SK-N-SH (cell line): ENCODE data around the gene TTC39C. TPM values are rescaled to one million over a fixed set of nuclear protein-coding genes. Genes with fewer than 3 reads are reported as not detected.

Experiments
- CTCF ChIA-PET: fragments of 300-600, 350-600 bp; formaldehyde crosslinking; extraction: SDS; loops from one replicate; lab custom pipeline; 2021; lab: Yijun Ruan, JAX
- POLR2A ChIA-PET: fragments of 350-600 bp; sonication (Branson Sonifier 250); formaldehyde crosslinking; extraction: SDS; loops from one replicate; lab custom pipeline; 2020; ENCODE audit warnings: antibody characterized with exemption, inconsistent platforms; lab: Yijun Ruan, JAX
- DNase-seq: peaks from one replicate; pipeline ENCODE4 v3.0.0; 2012
- H2AFZ ChIP-seq: fragments of 200-600 bp; sonication (generic); 2 replicates; pipeline ENCODE4 v1.8.1; 2016; ENCODE audit warnings: antibody characterized with exemption, mild to moderate bottlenecking, low read depth
- H3F3A ChIP-seq: fragments of 200-600 bp; sonication (generic); replicated peaks from 2 replicates; pipeline ENCODE3; 2016; ENCODE audit warnings: antibody characterized with exemption, mild to moderate bottlenecking; ENCODE audit not compliant: insufficient read depth
- H3K27ac ChIP-seq, 2 experiments: fragments of 200-500 bp in 1 of 2; fragments of 200-600 bp in 1 of 2; sonication (Bioruptor generic) in 1 of 2; sonication (generic), shearing (Covaris generic) in 1 of 2; 2 replicates each; pipeline versions ENCODE4 v1.5.1 to v1.6.1; 2014 to 2016; ENCODE audit warnings: low read depth in 2 of 2, inconsistent platforms in 1 of 2, low read length in 1 of 2, mild to moderate bottlenecking in 1 of 2, mixed read lengths in 1 of 2
- H3K27me3 ChIP-seq: fragments of 200-600 bp; sonication (generic), shearing (Covaris generic); 2 replicates; pipeline ENCODE4 v1.6.1; 2016; ENCODE audit warnings: mixed run types; ENCODE audit not compliant: insufficient read depth
- H3K36me3 ChIP-seq, 2 experiments: fragments of 200-500 bp in 1 of 2; fragments of 200-600 bp in 1 of 2; sonication (Bioruptor generic) in 1 of 2; sonication (generic) in 1 of 2; replicated peaks in 1 of 2; 2 replicates each; pipeline versions ENCODE3 to v1.5.1; 2014 to 2016; ENCODE audit warnings: low read length in 1 of 2, mild to moderate bottlenecking in 1 of 2; ENCODE audit not compliant: insufficient read depth in 2 of 2, control insufficient read depth in 1 of 2
- H3K4me1 ChIP-seq, 2 experiments: fragments of 200-500 bp in 1 of 2; fragments of 200-600 bp in 1 of 2; sonication (Bioruptor generic) in 1 of 2; sonication (generic), shearing (Covaris generic) in 1 of 2; 2 replicates each; pipeline versions ENCODE4 v1.5.1 to v1.6.1; 2014 to 2016; ENCODE audit warnings: low read depth in 1 of 2, low read length in 1 of 2, mixed run types in 1 of 2; ENCODE audit not compliant: insufficient read depth in 2 of 2, control insufficient read depth in 1 of 2
- H3K4me2 ChIP-seq: fragments of 200-600 bp; sonication (generic), shearing (Covaris generic); 2 replicates; pipeline ENCODE4 v1.6.1; 2017; ENCODE audit warnings: mixed run types
- H3K4me3 ChIP-seq, 2 experiments: fragments of 200-500 bp in 1 of 2; fragments of 200-600 bp in 1 of 2; sonication (Bioruptor generic) in 1 of 2; sonication (generic), shearing (Covaris generic) in 1 of 2; 2 replicates each; pipeline versions ENCODE4 v1.5.1 to v1.8.1; 2014 to 2016; ENCODE audit warnings: low read depth in 2 of 2, inconsistent platforms in 1 of 2, low read length in 1 of 2, mild to moderate bottlenecking in 1 of 2, mixed read lengths in 1 of 2, moderate library complexity in 1 of 2
- H3K79me2 ChIP-seq: fragments of 200-600 bp; sonication (generic); 2 replicates; pipeline ENCODE4 v1.8.1; 2017; ENCODE audit warnings: mild to moderate bottlenecking; ENCODE audit not compliant: insufficient read depth
- H3K9ac ChIP-seq: fragments of 200-600 bp; sonication (generic); 2 replicates; pipeline ENCODE4 v1.6.1; 2017; ENCODE audit warnings: mixed run types
- H3K9me2 ChIP-seq: fragments of 200-600 bp; sonication (generic); 2 replicates; pipeline ENCODE4 v1.6.1; 2017; ENCODE audit warnings: mixed run types
- H3K9me3 ChIP-seq: fragments of 200-600 bp; sonication (generic); 2 replicates; pipeline ENCODE4 v1.6.1; 2017; ENCODE audit warnings: mixed run types, mild to moderate bottlenecking, moderate library complexity
- H4K20me1 ChIP-seq: fragments of 200-600 bp; sonication (generic); 2 replicates; pipeline ENCODE4 v1.6.1; 2017; ENCODE audit warnings: mild to moderate bottlenecking, mixed run types; ENCODE audit not compliant: insufficient read depth
- EP300 ChIP-seq, 2 experiments: IDR thresholded peaks; 2 replicates each; pipeline versions ENCODE4 v1.4.0 to v1.6.1; 2012; ENCODE audit warnings: borderline replicate concordance in 1 of 2, low read depth in 1 of 2, low read length in 1 of 2
- FOSL2 ChIP-seq: IDR thresholded peaks from 2 replicates; pipeline ENCODE4 v1.4.0; 2012; ENCODE audit warnings: low read depth, mild to moderate bottlenecking, moderate library complexity, borderline replicate concordance
- GATA2 ChIP-seq: sonication (generic); formaldehyde crosslinking; IDR thresholded peaks from 2 replicates; pipeline ENCODE4 v1.5.0; 2020; ENCODE audit warnings: mild to moderate bottlenecking, missing genetic modification reagents
- JUND ChIP-seq: IDR thresholded peaks from 2 replicates; pipeline ENCODE4 v1.4.0; 2012
- MEF2A ChIP-seq: IDR thresholded peaks from 2 replicates; pipeline ENCODE4 v1.4.0; 2012; ENCODE audit warnings: low read depth, borderline replicate concordance
- MXI1 ChIP-seq: IDR thresholded peaks from 2 replicates; pipeline ENCODE4 v1.6.1; 2012; ENCODE audit warnings: mild to moderate bottlenecking, low read depth, low read length, improper control_type of control experiment
- NRF1 ChIP-seq: IDR thresholded peaks from 2 replicates; pipeline ENCODE4 v1.6.1; 2012; ENCODE audit warnings: low read depth, mild to moderate bottlenecking, low read length
- RCOR1 ChIP-seq: fragments of 150-350 bp; IDR thresholded peaks from 2 replicates; pipeline ENCODE4 v1.6.1; 2017; ENCODE audit warnings: antibody characterized with exemption, low read length
- RFX5 ChIP-seq: IDR thresholded peaks from 2 replicates; pipeline ENCODE4 v1.6.1; 2012; ENCODE audit warnings: mild to moderate bottlenecking, improper control_type of control experiment, low read length
- RXRA ChIP-seq: IDR thresholded peaks from 2 replicates; pipeline ENCODE4 v1.4.0; 2012; ENCODE audit warnings: low read depth, mild to moderate bottlenecking, borderline replicate concordance
- SIN3A ChIP-seq: IDR thresholded peaks from 2 replicates; pipeline ENCODE4 v1.6.1; 2012; ENCODE audit warnings: low read depth, mild to moderate bottlenecking, low read length, moderate library complexity, borderline replicate concordance
- SMC3 ChIP-seq: IDR thresholded peaks from 2 replicates; pipeline ENCODE4 v1.6.1; 2012; ENCODE audit warnings: low read depth, low read length, improper control_type of control experiment
- TAF1 ChIP-seq: IDR thresholded peaks from 2 replicates; pipeline ENCODE4 v1.6.1; 2012; ENCODE audit warnings: low read depth, mild to moderate bottlenecking, low read length, moderate library complexity, borderline replicate concordance
- TCF12 ChIP-seq: IDR thresholded peaks from 2 replicates; pipeline ENCODE4 v1.4.0; 2012
- YY1 ChIP-seq: IDR thresholded peaks from 2 replicates; pipeline ENCODE4 v1.4.0; 2012; ENCODE audit warnings: low read depth, mild to moderate bottlenecking
- WGBS: methylation state at CpG from one replicate; pipeline ENCODE4 v1.1.6; 2017; ENCODE audit warnings: low lambda C conversion rate; 5-methylcytosine and 5-hydroxymethylcytosine counted together
- polyA plus RNA-seq, 3 experiments: library from polyadenylated mRNA; depleted of rRNA; stranded (reverse); fragments of >200 nt; gene quantifications; 2 replicates each; pipeline ENCODE4 v1.2.3, GENCODE V29; 2012
- TF ChIP-seq, protein P1 (sequence below): fragments of 150-350 bp; IDR thresholded peaks from 2 replicates; pipeline ENCODE4 v1.6.1; 2017; ENCODE audit warnings: antibody characterized with exemption, low read length, low read depth, borderline replicate concordance
- TF ChIP-seq, protein P2 (sequence below): IDR thresholded peaks from 2 replicates; pipeline ENCODE4 v1.4.0; 2012; ENCODE audit warnings: low read depth
- TF ChIP-seq, protein P3 (sequence below): fragments of 200-600 bp; sonication (generic); IDR thresholded peaks from 2 replicates; pipeline ENCODE4 v1.6.1; 2017; ENCODE audit warnings: antibody characterized with exemption, mild to moderate bottlenecking, moderate library complexity

The TTC39C gene
- polyA plus RNA-seq, 1 of the 3 experiments (the other 2 are of a cell fraction) = 8.6 TPM

DNA sequence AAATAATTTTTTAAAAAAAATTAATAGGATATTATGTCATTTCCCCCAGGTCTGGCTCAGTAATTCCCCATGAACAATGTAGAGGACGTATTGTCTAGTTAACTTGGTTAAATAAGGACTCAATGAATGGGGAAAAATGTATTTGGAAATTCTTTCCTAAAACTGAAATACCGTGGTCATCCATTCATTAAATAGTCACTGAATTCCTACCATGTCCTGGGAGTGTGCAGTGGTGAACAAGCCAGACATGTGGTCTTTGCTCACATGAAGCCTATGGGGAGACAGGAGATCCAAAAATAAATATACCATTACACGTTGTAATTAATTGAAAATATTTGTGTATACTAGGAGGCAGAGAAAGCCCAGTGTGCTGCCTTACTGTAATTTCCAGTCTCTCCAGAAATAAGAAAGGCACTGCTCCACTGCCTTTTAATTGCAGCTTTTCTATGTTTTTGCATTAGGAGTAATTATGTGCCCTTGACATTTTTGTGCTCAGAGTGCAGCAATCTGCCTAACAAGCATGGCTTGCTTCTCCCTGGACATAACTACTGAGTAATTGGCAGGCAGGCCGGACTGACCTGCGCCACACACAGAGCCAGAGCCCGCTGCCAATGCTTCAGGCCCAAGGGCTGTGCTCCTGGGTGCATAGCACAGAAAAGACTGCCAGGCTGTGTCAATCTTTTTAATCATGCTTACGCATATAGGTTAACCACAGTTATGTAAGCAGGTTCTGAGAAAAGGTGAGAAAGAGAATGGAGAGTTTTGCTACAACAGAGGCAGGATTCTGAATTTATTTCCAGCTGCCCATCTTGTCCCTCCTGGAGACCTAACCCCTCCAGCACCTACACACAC lies 22.2 kb upstream of the TTC39C start:
- 0 out of 2 replicates have a peak overlapping the region, but pooled peaks have one; percentile 15 for H3K4me2 ChIP-seq
- H2AFZ ChIP-seq = no peak overlapping the region
- ChIA-PET POLR2A (no interaction called here), CTCF (interaction anchor here (0.7 to 1.2 kb wide), 3 partner anchors 9 to 42 kb away, joined by 3 to 5 read pairs (median 3); no protein-coding TSS in a partner anchor)
- H3K9me2 ChIP-seq = no peaks in the 10 kb centered on the region
- H3K9me3 ChIP-seq = no peaks in the 10 kb centered on the region
- peak; percentile 50 for DNase-seq
- peaks cover 14% of the 10 kb centered on the region for H3F3A ChIP-seq
- H3K36me3 ChIP-seq = no peaks in the 10 kb centered on the region
- H3K27ac ChIP-seq = peak overlapping the region in 1 of 2 experiments; percentile 76; a peak in 2 of 4 replicates
- H3K27me3 ChIP-seq = no peaks in the 10 kb centered on the region
- TF ChIP-seq MXI1 (peak; percentile 63; the same call in 1 of the 2 replicates), RCOR1 (peak; percentile 47; the same call in 1 of the 2 replicates), SMC3 (no peak)
- no peak overlapping the region for H3K4me3 ChIP-seq
- no peak overlapping the region for H3K9ac ChIP-seq
- H3K79me2 ChIP-seq = no peaks in the 10 kb centered on the region
- H3K4me1 ChIP-seq = peaks cover 8 to 24% of the 10 kb centered on the region in 2 experiments; a peak in 3 of 4 replicates
- WGBS = 50% methylated on average over 5 of the region's 7 CpGs
- no peaks in the 10 kb centered on the region for H4K20me1 ChIP-seq

DNA sequence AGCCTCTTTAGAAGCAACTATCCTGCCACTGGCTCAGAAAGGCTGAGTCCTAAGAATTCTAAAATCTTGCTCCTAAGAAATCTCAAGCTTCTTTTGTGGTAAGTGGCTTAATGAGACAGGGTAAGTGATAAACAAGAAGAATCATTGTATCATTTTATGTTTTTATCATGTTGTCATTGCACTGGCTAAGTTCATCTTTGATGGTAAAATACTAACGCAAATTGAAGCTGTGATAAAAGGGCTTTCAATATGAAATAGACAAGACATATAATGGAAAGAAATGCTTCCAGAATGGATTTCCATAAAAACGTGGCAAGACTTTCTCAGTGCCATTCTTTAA lies 21.6 kb upstream of the TTC39C start:
- H3K36me3 ChIP-seq = no peaks in the 10 kb centered on the region
- ChIA-PET POLR2A (no interaction called here), CTCF (interaction anchor here (0.7 to 1.2 kb wide), 3 partner anchors 9 to 43 kb away, joined by 3 to 5 read pairs (median 3); no protein-coding TSS in a partner anchor)
- H3K4me2 ChIP-seq = no peak overlapping the region
- no peaks in the 10 kb centered on the region for H3K79me2 ChIP-seq
- no peak overlapping the region for H3K4me3 ChIP-seq
- H3K9me2 ChIP-seq = no peaks in the 10 kb centered on the region
- no peak overlapping the region for H3K9ac ChIP-seq
- peaks cover 8 to 24% of the 10 kb centered on the region in 2 experiments; a peak in 3 of 4 replicates for H3K4me1 ChIP-seq
- DNase-seq = no peak
- no peaks in the 10 kb centered on the region for H3K9me3 ChIP-seq
- H3K27ac ChIP-seq = peak overlapping the region in 1 of 2 experiments; percentile 76; a peak in 2 of 4 replicates
- no peaks in the 10 kb centered on the region for H4K20me1 ChIP-seq
- 84% methylated on average over 2 of the region's 2 CpGs for whole genome bisulfite sequencing
- H3K27me3 ChIP-seq = no peaks in the 10 kb centered on the region
- TF ChIP-seq YY1 (no peak), RCOR1 (no peak), MEF2A (no peak), TCF12 (no peak), EP300 (IDR thresholded peaks at IDR 0.05; ENCODE audit: borderline replicate concordance in 1 of 2, low read depth in 1 of 2, low read length in 1 of 2) (no peak), TAF1 (no peak), MXI1 (no peak), SIN3A (no peak), FOSL2 (no peak), RXRA (no peak), SMC3 (no peak), JUND (no peak), NRF1 (no peak), GATA2 (CRISPR knock-in tag) (no peak), RFX5 (no peak)
- TF ChIP-seq, protein P1, sequence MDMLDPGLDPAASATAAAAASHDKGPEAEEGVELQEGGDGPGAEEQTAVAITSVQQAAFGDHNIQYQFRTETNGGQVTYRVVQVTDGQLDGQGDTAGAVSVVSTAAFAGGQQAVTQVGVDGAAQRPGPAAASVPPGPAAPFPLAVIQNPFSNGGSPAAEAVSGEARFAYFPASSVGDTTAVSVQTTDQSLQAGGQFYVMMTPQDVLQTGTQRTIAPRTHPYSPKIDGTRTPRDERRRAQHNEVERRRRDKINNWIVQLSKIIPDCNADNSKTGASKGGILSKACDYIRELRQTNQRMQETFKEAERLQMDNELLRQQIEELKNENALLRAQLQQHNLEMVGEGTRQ = no peak
- TF ChIP-seq, protein P2, sequence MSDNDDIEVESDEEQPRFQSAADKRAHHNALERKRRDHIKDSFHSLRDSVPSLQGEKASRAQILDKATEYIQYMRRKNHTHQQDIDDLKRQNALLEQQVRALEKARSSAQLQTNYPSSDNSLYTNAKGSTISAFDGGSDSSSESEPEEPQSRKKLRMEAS = no peak
- TF ChIP-seq, protein P3, sequence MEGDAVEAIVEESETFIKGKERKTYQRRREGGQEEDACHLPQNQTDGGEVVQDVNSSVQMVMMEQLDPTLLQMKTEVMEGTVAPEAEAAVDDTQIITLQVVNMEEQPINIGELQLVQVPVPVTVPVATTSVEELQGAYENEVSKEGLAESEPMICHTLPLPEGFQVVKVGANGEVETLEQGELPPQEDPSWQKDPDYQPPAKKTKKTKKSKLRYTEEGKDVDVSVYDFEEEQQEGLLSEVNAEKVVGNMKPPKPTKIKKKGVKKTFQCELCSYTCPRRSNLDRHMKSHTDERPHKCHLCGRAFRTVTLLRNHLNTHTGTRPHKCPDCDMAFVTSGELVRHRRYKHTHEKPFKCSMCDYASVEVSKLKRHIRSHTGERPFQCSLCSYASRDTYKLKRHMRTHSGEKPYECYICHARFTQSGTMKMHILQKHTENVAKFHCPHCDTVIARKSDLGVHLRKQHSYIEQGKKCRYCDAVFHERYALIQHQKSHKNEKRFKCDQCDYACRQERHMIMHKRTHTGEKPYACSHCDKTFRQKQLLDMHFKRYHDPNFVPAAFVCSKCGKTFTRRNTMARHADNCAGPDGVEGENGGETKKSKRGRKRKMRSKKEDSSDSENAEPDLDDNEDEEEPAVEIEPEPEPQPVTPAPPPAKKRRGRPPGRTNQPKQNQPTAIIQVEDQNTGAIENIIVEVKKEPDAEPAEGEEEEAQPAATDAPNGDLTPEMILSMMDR = no peak
- H2AFZ ChIP-seq = no peak overlapping the region
- H3F3A ChIP-seq = peaks cover 14% of the 10 kb centered on the region
